SK-N-SH treated with all-trans-retinoic acid at 6 μM for 48 hours (cell line): ENCODE measurements around the gene ELP4.
"Not testable (repeated sequence)": the region's sequence is repeated elsewhere in the genome, so short reads cannot be mapped to it uniquely, and the experiment has no call there.

Source experiments
- ATAC-seq: fragments of 200-7000 bp; cut with Tn5 transposase; 3 replicates; pipeline ENCODE4 v1.9.1; 2020; ENCODE audit warnings: mild to moderate bottlenecking, moderate library complexity
- ARNTL ChIP-seq: fragments of 450-650 bp; formaldehyde crosslinking; IDR thresholded peaks from 2 replicates; pipeline ENCODE4 v1.5.0; 2020; ENCODE audit warnings: low read depth, mild to moderate bottlenecking, moderate library complexity, borderline replicate concordance
- BACH2 ChIP-seq: fragments of 250-450 bp; sonication (Bioruptor Pico); IDR thresholded peaks from 2 replicates; pipeline ENCODE4 v1.9.0; 2021; ENCODE audit warnings: mild to moderate bottlenecking, borderline replicate concordance
- CSDC2 ChIP-seq: fragments of 250-450 bp; sonication (Bioruptor Pico); IDR thresholded peaks from 2 replicates; pipeline ENCODE4 v1.5.0; 2020; ENCODE audit warnings: mild to moderate bottlenecking, moderate library complexity
- CSRNP3 ChIP-seq: fragments of 250-450 bp; sonication (Bioruptor Pico); IDR thresholded peaks from 2 replicates; pipeline ENCODE4 v1.5.1; 2021; ENCODE audit warnings: mild to moderate bottlenecking, moderate library complexity
- GLIS3 ChIP-seq: fragments of 250-450 bp; sonication (Bioruptor Pico); IDR thresholded peaks from 2 replicates; pipeline ENCODE4 v1.5.0; 2020; ENCODE audit warnings: mild to moderate bottlenecking, moderate library complexity
- ISL1 ChIP-seq: fragments of 250-450 bp; sonication (Bioruptor Pico); IDR thresholded peaks from 2 replicates; pipeline ENCODE4 v2.1.2; 2022; ENCODE audit warnings: mild to moderate bottlenecking, moderate library complexity
- PPARA ChIP-seq: fragments of 250-450 bp; sonication (Bioruptor Pico); IDR thresholded peaks from 2 replicates; pipeline ENCODE4 v1.5.0; 2020; ENCODE audit warnings: mild to moderate bottlenecking, borderline replicate concordance
- RARB ChIP-seq: fragments of 250-450 bp; sonication (Bioruptor Pico); IDR thresholded peaks from 2 replicates; pipeline ENCODE4 v1.8.0; 2021; ENCODE audit warnings: mild to moderate bottlenecking, moderate library complexity
- SNAI2 ChIP-seq: fragments of 250-450 bp; sonication (Bioruptor Pico); IDR thresholded peaks from 2 replicates; pipeline ENCODE4 v1.5.0; 2020; ENCODE audit warnings: mild to moderate bottlenecking, moderate library complexity
- TCF4 ChIP-seq: fragments of 250-450 bp; sonication (Bioruptor Pico); IDR thresholded peaks from 2 replicates; pipeline ENCODE4 v1.8.0; 2021; ENCODE audit warnings: mild to moderate bottlenecking, moderate library complexity, borderline replicate concordance
- ZC3H10 ChIP-seq: fragments of 250-450 bp; sonication (Bioruptor Pico); IDR thresholded peaks from 2 replicates; pipeline ENCODE4 v1.5.1; 2021; ENCODE audit warnings: mild to moderate bottlenecking, moderate library complexity
- ZNF565 ChIP-seq: fragments of 450-650 bp; formaldehyde crosslinking; conservative IDR thresholded peaks from 2 replicates; pipeline ENCODE4 v1.5.0; 2020; ENCODE audit warnings: low read depth, mild to moderate bottlenecking, moderate library complexity
- ZNF70 ChIP-seq: fragments of 450-650 bp; formaldehyde crosslinking; IDR thresholded peaks from 2 replicates; pipeline ENCODE4 v1.5.0; 2020; ENCODE audit warnings: mild to moderate bottlenecking, moderate library complexity
- ZNF8 ChIP-seq: fragments of 450-650 bp; formaldehyde crosslinking; IDR thresholded peaks from 2 replicates; pipeline ENCODE4 v1.5.0; 2020; ENCODE audit warnings: mild to moderate bottlenecking, moderate library complexity
- TF ChIP-seq, protein P1 (sequence below): fragments of 250-450 bp; sonication (Bioruptor Pico); IDR thresholded peaks from 2 replicates; pipeline ENCODE4 v1.8.0; 2021; ENCODE audit warnings: low read depth, mild to moderate bottlenecking, moderate library complexity, borderline replicate concordance
- TF ChIP-seq, protein P2 (sequence below): fragments of 250-450 bp; sonication (Bioruptor Pico); IDR thresholded peaks from 2 replicates; pipeline ENCODE4 v1.8.0; 2020; ENCODE audit warnings: mild to moderate bottlenecking, moderate library complexity, borderline replicate concordance

ELP4 gene

DNA sequence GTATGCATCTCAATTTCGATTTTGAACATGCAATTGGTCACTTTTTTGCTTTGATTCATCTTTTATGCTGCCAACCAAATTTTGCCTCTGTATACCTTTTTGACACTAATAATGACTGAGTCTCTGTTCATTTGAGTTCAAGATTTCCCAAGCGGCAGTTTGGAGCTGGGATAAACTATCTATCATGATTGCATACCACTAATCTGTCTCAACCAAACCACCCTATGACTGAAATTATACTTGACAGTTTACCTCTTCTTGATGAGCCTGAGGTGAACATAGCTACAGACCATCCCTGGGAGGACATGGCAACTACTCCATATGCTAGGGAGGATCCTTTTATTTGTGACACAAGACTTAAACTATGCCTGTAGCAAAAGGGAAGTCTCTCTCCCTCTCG, 155.4 kb downstream of the ELP4 start:
- no peak for TF ChIP-seq ZC3H10 (CRISPR knock-in tag)
- no peak for TF ChIP-seq ISL1 (CRISPR knock-in tag)
- TF ChIP-seq, protein P1, sequence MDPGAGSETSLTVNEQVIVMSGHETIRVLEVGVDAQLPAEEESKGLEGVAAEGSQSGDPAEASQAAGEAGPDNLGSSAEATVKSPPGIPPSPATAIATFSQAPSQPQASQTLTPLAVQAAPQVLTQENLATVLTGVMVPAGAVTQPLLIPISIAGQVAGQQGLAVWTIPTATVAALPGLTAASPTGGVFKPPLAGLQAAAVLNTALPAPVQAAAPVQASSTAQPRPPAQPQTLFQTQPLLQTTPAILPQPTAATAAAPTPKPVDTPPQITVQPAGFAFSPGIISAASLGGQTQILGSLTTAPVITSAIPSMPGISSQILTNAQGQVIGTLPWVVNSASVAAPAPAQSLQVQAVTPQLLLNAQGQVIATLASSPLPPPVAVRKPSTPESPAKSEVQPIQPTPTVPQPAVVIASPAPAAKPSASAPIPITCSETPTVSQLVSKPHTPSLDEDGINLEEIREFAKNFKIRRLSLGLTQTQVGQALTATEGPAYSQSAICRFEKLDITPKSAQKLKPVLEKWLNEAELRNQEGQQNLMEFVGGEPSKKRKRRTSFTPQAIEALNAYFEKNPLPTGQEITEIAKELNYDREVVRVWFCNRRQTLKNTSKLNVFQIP = no peak
- no peak for ATAC-seq

- peak; percentile 40; the same call in 1 of the 3 replicates for ATAC-seq
- TF ChIP-seq, protein P1 = no peak
- no peak for TF ChIP-seq SNAI2 (CRISPR knock-in tag)
- no peak for TF ChIP-seq ZC3H10 (CRISPR knock-in tag)
- TF ChIP-seq CSDC2 (CRISPR knock-in tag) = no peak
- no peak for TF ChIP-seq TCF4
- TF ChIP-seq GLIS3 (CRISPR knock-in tag) = no peak
- no peak for TF ChIP-seq BACH2
- TF ChIP-seq, protein P2, sequence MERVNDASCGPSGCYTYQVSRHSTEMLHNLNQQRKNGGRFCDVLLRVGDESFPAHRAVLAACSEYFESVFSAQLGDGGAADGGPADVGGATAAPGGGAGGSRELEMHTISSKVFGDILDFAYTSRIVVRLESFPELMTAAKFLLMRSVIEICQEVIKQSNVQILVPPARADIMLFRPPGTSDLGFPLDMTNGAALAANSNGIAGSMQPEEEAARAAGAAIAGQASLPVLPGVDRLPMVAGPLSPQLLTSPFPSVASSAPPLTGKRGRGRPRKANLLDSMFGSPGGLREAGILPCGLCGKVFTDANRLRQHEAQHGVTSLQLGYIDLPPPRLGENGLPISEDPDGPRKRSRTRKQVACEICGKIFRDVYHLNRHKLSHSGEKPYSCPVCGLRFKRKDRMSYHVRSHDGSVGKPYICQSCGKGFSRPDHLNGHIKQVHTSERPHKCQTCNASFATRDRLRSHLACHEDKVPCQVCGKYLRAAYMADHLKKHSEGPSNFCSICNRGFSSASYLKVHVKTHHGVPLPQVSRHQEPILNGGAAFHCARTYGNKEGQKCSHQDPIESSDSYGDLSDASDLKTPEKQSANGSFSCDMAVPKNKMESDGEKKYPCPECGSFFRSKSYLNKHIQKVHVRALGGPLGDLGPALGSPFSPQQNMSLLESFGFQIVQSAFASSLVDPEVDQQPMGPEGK (CRISPR knock-in tag) = no peak
- TF ChIP-seq CSRNP3 (CRISPR knock-in tag) = no peak
- no peak for TF ChIP-seq ZNF8 (CRISPR knock-in tag)
- TF ChIP-seq ZNF565 (CRISPR knock-in tag) = no peak
- no peak for TF ChIP-seq ISL1 (CRISPR knock-in tag)
- TF ChIP-seq ARNTL = no peak
- no peak for TF ChIP-seq ZNF70 (CRISPR knock-in tag)
- TF ChIP-seq PPARA (CRISPR knock-in tag) = no peak
These were observed 162.1 kb downstream of the ELP4 start for GRCh38 chr11:31671681-31672080.

DNA sequence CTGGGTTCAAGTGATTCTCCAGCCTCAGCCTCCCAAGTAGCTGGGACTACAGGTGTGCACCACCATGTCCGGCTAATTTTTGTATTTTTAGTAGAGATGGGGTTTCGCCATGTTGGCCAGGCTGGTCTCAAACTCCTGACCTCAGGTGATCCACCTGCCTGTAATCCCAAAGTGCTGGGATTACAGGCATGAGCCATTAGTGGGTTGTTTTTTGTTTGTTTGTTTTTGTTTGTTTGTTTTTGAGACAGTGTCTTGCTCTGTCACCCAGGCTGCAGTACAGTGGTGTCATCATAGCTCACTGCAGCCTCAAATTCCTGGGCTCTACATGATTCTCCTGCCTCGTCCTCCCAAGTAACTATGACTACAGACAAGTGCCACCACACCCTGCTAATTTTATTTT, 163.5 kb downstream of the ELP4 start:
- ATAC-seq = not testable (repeated sequence)

GRCh38 chr11:31676280-31676982, 166.9 kb downstream of the ELP4 start:
- ATAC-seq = no peak
- TF ChIP-seq ZNF565 (CRISPR knock-in tag) = no peak
- TF ChIP-seq ZNF70 (CRISPR knock-in tag) = no peak
- TF ChIP-seq, protein P1 = no peak
- TF ChIP-seq, protein P2 (CRISPR knock-in tag) = no peak
- TF ChIP-seq RARB = no peak
- no peak for TF ChIP-seq ZNF8 (CRISPR knock-in tag)
- TF ChIP-seq TCF4 = no peak
- no peak for TF ChIP-seq ISL1 (CRISPR knock-in tag)
